Measurements from ENCODE around the gene CPXM2. TPM values are rescaled to one million over a fixed set of nuclear protein-coding genes. Genes with fewer than 3 reads are reported as not detected.

Gene CPXM2
- total RNA-seq, 4 donors from 2014 or later, result 2.1 to 48.2 (median 17.8) TPM

DNA sequence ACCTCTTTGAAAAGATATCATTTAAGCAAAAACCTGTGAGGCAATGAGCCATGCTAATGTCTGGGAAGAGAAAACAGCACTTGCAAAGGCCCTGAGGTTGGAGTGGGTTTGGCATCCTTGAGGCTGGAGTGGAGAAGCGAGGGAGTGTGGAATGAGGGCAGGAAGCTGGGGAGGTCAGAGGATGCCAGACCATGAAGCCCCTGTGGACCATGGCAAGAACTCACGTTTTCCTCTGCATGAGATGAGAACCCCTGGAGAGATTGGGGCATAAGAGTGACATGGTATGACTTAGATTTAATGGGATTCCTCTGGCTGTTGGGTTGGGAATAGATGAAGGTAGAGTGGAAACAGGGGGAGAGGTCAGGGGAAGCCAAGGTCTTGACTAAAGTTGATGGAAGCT lies 176.1 kb downstream of the CPXM2 start:
- H3K27me3 ChIP-seq, result no peaks in the 10 kb centered on the region
- no peak overlapping the region for H3K4me3 ChIP-seq
- no peaks in the 10 kb centered on the region for H3K9me3 ChIP-seq
- intact Hi-C loops (cut with DNase I; ENCODE audit: low total_unique reads), result no loop called here
- no peak for TF ChIP-seq POLR2A (IDR thresholded peaks at IDR 0.05)
- no peak for TF ChIP-seq CTCF (IDR thresholded peaks at IDR 0.05)
- no peak for DNase-seq
- no peak overlapping the region for H3K27ac ChIP-seq
- no peaks in the 10 kb centered on the region for H3K36me3 ChIP-seq
- no peaks in the 10 kb centered on the region for H3K4me1 ChIP-seq

- no peak overlapping the region for H3K27ac ChIP-seq
- no peak for TF ChIP-seq POLR2A (IDR thresholded peaks at IDR 0.05)
- TF ChIP-seq CTCF (IDR thresholded peaks at IDR 0.05), result no peak
- no peaks in the 10 kb centered on the region for H3K9me3 ChIP-seq
- no peak overlapping the region for H3K4me3 ChIP-seq
- H3K36me3 ChIP-seq, result no peaks in the 10 kb centered on the region
- H3K4me1 ChIP-seq, result no peaks in the 10 kb centered on the region
- no peaks in the 10 kb centered on the region for H3K27me3 ChIP-seq
- intact Hi-C loops (cut with DNase I; ENCODE audit: low total_unique reads), result no loop called here
- DNase-seq, result no peak
Measured at GRCh38 chr10:123706236-123706635, 185.4 kb downstream of the CPXM2 start.

- TF ChIP-seq CTCF (IDR thresholded peaks at IDR 0.05), result no peak
- no peak for TF ChIP-seq POLR2A (IDR thresholded peaks at IDR 0.05)
- intact Hi-C loops (cut with DNase I; ENCODE audit: low total_unique reads), result no loop called here
- H3K27ac ChIP-seq, result no peak overlapping the region
Measured at GRCh38 chr10:123704812-123705211, 186.8 kb downstream of the CPXM2 start.

GRCh38 chr10:123704076-123704475 lies 187.5 kb downstream of the CPXM2 start:
- TF ChIP-seq CTCF (IDR thresholded peaks at IDR 0.05) (no peak), POLR2A (IDR thresholded peaks at IDR 0.05) (no peak)
- H3K27me3 ChIP-seq, result no peaks in the 10 kb centered on the region
- intact Hi-C loops (cut with DNase I; ENCODE audit: low total_unique reads), result no loop called here
- DNase-seq, result no peak
- no peak overlapping the region for H3K4me3 ChIP-seq
- H3K36me3 ChIP-seq, result no peaks in the 10 kb centered on the region
- no peaks in the 10 kb centered on the region for H3K9me3 ChIP-seq
- H3K4me1 ChIP-seq, result no peaks in the 10 kb centered on the region
- H3K27ac ChIP-seq, result no peak overlapping the region

More at GRCh38 chr10:123704812-123705211, 186.8 kb downstream of the CPXM2 start:
- no peaks in the 10 kb centered on the region for H3K9me3 ChIP-seq
- no peaks in the 10 kb centered on the region for H3K27me3 ChIP-seq
- DNase-seq, result no peak
- no peaks in the 10 kb centered on the region for H3K36me3 ChIP-seq
- no peaks in the 10 kb centered on the region for H3K4me1 ChIP-seq
- no peak overlapping the region for H3K4me3 ChIP-seq

GRCh38 chr10:123703195-123703790 lies 188.3 kb downstream of the CPXM2 start:
- no peaks in the 10 kb centered on the region for H3K4me1 ChIP-seq
- no peak overlapping the region for H3K4me3 ChIP-seq
- no peaks in the 10 kb centered on the region for H3K27me3 ChIP-seq
- H3K9me3 ChIP-seq, result no peaks in the 10 kb centered on the region
- no peak for DNase-seq
- H3K36me3 ChIP-seq, result no peaks in the 10 kb centered on the region
- H3K27ac ChIP-seq, result no peak overlapping the region
- intact Hi-C loops (cut with DNase I; ENCODE audit: low total_unique reads), result no loop called here
- TF ChIP-seq CTCF (IDR thresholded peaks at IDR 0.05) (no peak), POLR2A (IDR thresholded peaks at IDR 0.05) (no peak)

Other genes starting within 250 kb of the CPXM2 start
- not detected for gene GPR26, start 225.5 kb downstream of the CPXM2 start, total RNA-seq
- 10 to 100 TPM in 3 of 4 donors, 1 to 10 TPM in 1; 9.7 to 28.5 (median 17.8) TPM for gene CHST15, start 201.8 kb upstream of the CPXM2 start, total RNA-seq

All from uterus (tissue), 4 donors.